ENCODE measurements around the gene BRSK1. TPM values are rescaled to one million over a fixed set of nuclear protein-coding genes. Genes with fewer than 3 reads are reported as not detected.

The BRSK1 gene
- total RNA-seq, 1 donor from 2014 or later, result 6.5 TPM

- intact Hi-C loops (cut with DNase I), result loop anchor here (5.0 kb wide), 1 partner anchor 141 kb away; the partner anchor contains the start of gene ZNF628
- no peak for DNase-seq (ENCODE audit: low spot score in 2 of 2)
Measured at GRCh38 chr19:55336101-55336500, 52.3 kb downstream of the BRSK1 start.

GRCh38 chr19:55339105-55339888 is 55.5 kb downstream of the BRSK1 start, which contains the start of gene KMT5C:
Gene KMT5C (plus strand): TSS chr19:55339876. CDS start chr19:55341937, 2,061 bp downstream.
- peak; percentile 100 for DNase-seq (ENCODE audit: low spot score in 2 of 2)
- peak; percentile 33 to 50 (median 47) for TF ChIP-seq CTCF (IDR thresholded peaks at IDR 0.05)
- peaks cover 12 to 13% of the 10 kb centered on the region in 2 donors for H3K36me3 ChIP-seq
- H3K27me3 ChIP-seq, result no peaks in the 10 kb centered on the region
- intact Hi-C loops (cut with DNase I), result loop anchor here (1.0 to 5.0 kb wide), 9 partner anchors 38 to 260 kb away; partner anchors contain the start of genes FIZ1, HSPBP1, PPP1R12C and PPP6R1
- H3K27ac ChIP-seq, result peak within 1 kb of the TSS; percentile 72 to 89
- no peaks in the 10 kb centered on the region for H3K9me3 ChIP-seq
- peak within 1 kb of the TSS; percentile 82 to 84 for H3K4me3 ChIP-seq
- peaks cover 5 to 17% of the 10 kb centered on the region in 2 donors for H3K4me1 ChIP-seq

More at GRCh38 chr19:55336101-55336500, 52.3 kb downstream of the BRSK1 start:
- Histone ChIP-seq H3K27ac (no peak overlapping the region), H3K9me3 (no peaks in the 10 kb centered on the region), H3K4me1 (peaks cover 5 to 11% of the 10 kb centered on the region in 2 donors), H3K4me3 (no peak overlapping the region), H3K27me3 (no peaks in the 10 kb centered on the region), H3K36me3 (no peaks in the 10 kb centered on the region)
- no peak for TF ChIP-seq CTCF (IDR thresholded peaks at IDR 0.05)

- no peak for TF ChIP-seq CTCF (IDR thresholded peaks at IDR 0.05)
- Histone ChIP-seq H3K27ac (peak overlapping the region; percentile 70 to 86), H3K4me1 (peaks cover 5 to 17% of the 10 kb centered on the region in 2 donors), H3K4me3 (peak overlapping the region; percentile 82 to 84), H3K27me3 (no peaks in the 10 kb centered on the region), H3K9me3 (no peaks in the 10 kb centered on the region), H3K36me3 (peaks cover 12 to 13% of the 10 kb centered on the region in 2 donors)
- intact Hi-C loops (cut with DNase I), result loop anchor here (1.0 to 5.0 kb wide), 9 partner anchors 39 to 259 kb away; partner anchors contain the start of genes FIZ1, HSPBP1, PPP1R12C and PPP6R1
- no peak for DNase-seq (ENCODE audit: low spot score in 2 of 2)
Measured at GRCh38 chr19:55339889-55340783, 56.3 kb downstream of the BRSK1 start.

- peaks cover 12 to 13% of the 10 kb centered on the region in 2 donors for H3K36me3 ChIP-seq
- no peak for DNase-seq (ENCODE audit: low spot score in 2 of 2)
- H3K4me1 ChIP-seq, result peaks cover 5 to 17% of the 10 kb centered on the region in 2 donors
- H3K9me3 ChIP-seq, result no peaks in the 10 kb centered on the region
- H3K27me3 ChIP-seq, result no peaks in the 10 kb centered on the region
- no peak overlapping the region for H3K27ac ChIP-seq
- intact Hi-C loops (cut with DNase I), result no loop called here
- H3K4me3 ChIP-seq, result peak overlapping the region; percentile 82 to 84
- peak in 1 of 3 experiments; percentile 28 for TF ChIP-seq CTCF (IDR thresholded peaks at IDR 0.05)
Measured at GRCh38 chr19:55340784-55341147, 57.0 kb downstream of the BRSK1 start.

- intact Hi-C loops (cut with DNase I), result no loop called here
- peaks cover 12 to 13% of the 10 kb centered on the region in 2 donors for H3K36me3 ChIP-seq
- TF ChIP-seq CTCF (IDR thresholded peaks at IDR 0.05), result no peak
- H3K9me3 ChIP-seq, result no peaks in the 10 kb centered on the region
- H3K27me3 ChIP-seq, result no peaks in the 10 kb centered on the region
- no peak overlapping the region for H3K27ac ChIP-seq
- H3K4me3 ChIP-seq, result peak overlapping the region; percentile 82 to 84
- H3K4me1 ChIP-seq, result peaks cover 5 to 17% of the 10 kb centered on the region in 2 donors
- DNase-seq (ENCODE audit: low spot score in 2 of 2), result peak in 1 of 2 donors; percentile 80
Measured at GRCh38 chr19:55341171-55341588, 57.4 kb downstream of the BRSK1 start.

Data from ascending aorta (tissue), 2 donors.